Fibroblast of villous mesenchyme (primary cell): ENCODE data around the gene DCUN1D5. TPM values are rescaled to one million over a fixed set of nuclear protein-coding genes. Genes with fewer than 3 reads are reported as not detected.

Experiments
- DNase-seq: peaks from one replicate; pipeline ENCODE4 v3.0.0-alpha.2; 2010; ENCODE audit warnings: low read depth
- H3K4me3 ChIP-seq: 2 replicates; pipeline ENCODE4 v1.5.1; 2011; ENCODE audit warnings: low read depth, mild to moderate bottlenecking, low read length
- CTCF ChIP-seq: IDR thresholded peaks from 2 replicates; pipeline ENCODE4 v1.5.1; 2012; ENCODE audit warnings: low read depth, mild to moderate bottlenecking, low read length; ENCODE audit not compliant: insufficient read depth
- total RNA-seq: library from RNA; depleted of rRNA; stranded (reverse); fragments of >200 nt; gene quantifications from 2 replicates; pipeline ENCODE4 v1.2.3, GENCODE V29; 2012

The DCUN1D5 gene
- total RNA-seq, 1 donor, result 63.5 TPM

DNA sequence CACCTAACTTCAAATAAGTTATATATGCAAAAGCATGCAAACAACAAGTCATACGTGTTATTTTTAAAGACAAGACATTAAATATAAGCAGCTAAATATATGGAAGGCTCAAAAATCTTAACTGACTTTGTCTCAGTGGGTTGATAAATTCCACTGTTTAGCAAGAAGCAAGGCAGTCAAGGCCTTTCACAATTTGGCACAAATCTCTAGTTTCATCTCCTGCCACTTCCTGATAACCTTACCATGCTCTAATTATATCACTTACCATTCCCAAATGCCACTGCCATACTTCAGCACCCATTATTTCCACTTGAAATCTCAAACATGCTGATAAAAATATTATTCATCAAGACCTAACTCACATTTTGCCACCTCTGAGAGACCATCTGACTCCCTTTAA, 24.8 kb downstream of the DCUN1D5 start:
- no peak for DNase-seq
- no peak for TF ChIP-seq CTCF
- H3K4me3 ChIP-seq, result no peak overlapping the region

DNA sequence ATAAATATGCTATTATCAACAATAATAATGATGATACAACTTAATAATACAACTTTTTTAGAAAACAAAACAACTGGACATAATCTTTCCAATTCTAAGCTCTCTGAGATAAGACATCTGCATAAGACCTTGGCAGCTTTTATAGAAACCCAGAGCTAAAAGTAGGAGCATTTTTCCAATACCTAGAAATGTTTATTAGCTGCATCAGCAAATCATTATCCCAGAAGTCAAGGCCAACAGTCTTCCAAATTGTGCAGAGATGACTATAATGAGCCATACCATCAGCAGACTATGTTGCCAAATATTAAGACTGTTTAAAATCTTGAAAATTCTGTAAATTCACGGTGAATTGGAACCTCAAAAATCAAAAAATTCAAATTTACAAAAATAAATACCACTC, 30.3 kb downstream of the DCUN1D5 start:
- DNase-seq, result no peak
- H3K4me3 ChIP-seq, result no peak overlapping the region
- TF ChIP-seq CTCF, result no peak

DNA sequence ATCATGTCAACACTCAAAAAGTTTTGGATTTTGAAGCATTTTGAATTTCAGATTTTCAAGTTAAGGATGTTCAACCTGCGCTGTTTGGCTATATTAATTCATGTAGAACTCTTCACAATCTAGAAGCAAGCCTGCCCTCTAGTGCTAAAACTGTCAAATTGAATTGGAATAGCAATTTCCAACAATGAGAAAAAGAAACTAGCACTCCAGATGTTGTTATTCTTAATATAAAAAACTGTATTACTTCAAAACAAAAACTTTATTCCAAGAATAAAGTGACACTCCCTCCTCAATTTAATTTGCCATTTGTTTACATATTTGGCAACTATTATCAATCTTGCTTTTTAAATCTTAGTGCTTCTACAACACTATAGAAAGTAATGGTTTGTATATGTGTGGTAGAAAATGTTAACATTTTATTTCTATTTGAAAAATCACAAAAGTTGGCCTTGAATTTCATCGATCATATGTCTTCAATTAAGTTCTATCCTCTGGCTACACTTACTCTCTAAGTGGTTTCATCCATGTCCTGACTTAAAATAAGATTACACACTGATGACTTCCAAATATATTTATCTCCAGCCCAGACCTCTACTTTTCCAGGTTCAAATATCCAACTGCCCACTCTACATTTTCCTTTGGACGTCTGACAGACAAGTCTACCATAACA, 36.6 kb downstream of the DCUN1D5 start:
- no peak overlapping the region for H3K4me3 ChIP-seq
- peak; percentile 66 for TF ChIP-seq CTCF
- DNase-seq, result peak; percentile 64

DNA sequence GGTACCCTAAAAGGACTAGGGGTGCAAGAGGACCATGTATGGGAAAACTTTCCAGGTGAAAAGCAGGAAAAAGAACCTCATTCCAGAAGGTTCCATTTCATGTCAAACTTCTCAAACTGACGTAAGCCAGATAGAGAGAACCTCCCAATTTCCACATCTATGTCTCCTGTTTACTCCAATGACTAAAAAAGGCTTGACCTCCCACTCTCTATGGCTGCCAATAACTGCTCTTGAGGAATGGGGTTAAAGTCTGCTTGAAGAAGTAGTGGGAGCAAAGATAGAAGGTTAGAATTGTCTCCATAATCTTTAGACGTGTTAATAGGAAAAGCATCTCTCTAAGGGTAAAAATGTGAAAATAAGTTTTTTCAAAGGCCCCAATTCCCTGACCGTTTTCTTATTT, 38.0 kb downstream of the DCUN1D5 start:
- no peak for DNase-seq
- no peak overlapping the region for H3K4me3 ChIP-seq
- no peak for TF ChIP-seq CTCF

DNA sequence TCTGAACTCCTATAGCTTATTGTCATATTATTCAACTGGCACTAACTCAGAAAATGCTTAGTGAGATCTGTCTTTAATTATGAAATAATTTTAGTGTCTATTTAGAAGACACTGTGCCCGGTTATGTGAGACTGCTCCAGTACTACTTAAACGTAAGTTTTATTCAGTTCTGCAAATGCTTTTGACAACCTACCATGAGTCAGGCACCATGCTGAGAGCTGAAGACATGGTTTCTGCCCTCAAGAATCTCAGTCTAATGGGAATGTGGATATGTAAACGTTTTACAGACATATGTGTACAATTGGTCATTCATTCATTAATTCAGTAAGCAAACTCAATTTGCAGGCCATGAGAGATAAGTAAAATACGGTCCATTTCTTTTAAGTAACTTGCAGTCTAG, 40.0 kb downstream of the DCUN1D5 start:
- H3K4me3 ChIP-seq, result no peak overlapping the region
- no peak for DNase-seq
- TF ChIP-seq CTCF, result no peak

DNA sequence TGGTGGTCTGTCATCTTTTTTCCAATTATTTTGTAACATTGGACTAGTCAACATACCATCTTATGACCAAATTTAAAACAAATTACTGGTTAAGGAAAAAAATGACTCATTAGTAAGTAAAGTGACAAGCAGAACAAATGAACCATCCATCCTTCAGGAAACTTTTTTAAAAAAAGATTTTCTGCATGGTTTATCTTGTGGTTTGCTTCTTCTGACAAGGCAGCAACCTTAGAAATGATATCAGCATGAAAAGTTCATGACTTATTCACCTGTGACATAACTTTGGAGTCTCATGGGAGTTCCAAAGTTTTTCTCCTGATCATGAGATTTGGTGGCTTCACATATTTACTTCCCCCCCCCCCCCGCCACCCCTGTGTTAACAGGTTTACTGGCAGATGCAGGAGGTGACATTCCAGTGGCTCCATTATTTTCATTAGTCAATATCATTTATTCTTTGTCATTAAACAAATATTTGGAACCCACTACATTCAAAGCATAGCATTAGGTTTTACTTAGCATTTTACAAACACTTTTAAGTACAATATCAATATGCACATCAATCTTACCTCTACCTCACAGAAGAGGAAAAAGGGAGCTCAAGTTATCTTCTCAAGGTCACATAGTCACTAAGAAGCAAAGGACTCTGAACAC, 40.7 kb downstream of the DCUN1D5 start:
- no peak for TF ChIP-seq CTCF
- no peak overlapping the region for H3K4me3 ChIP-seq
- no peak for DNase-seq
